Sigmoid colon (tissue), 3 donors: ENCODE measurements around the gene MERTK.
"Not testable (repeated sequence)": the region's sequence is repeated elsewhere in the genome, so short reads cannot be mapped to it uniquely, and the experiment has no call there.

Source experiments
- CTCF ChIP-seq, 4 experiments: fragments of 450-650 bp in 3 of 4; fragments of 200-600 bp in 1 of 4; IDR thresholded peaks; one replicate each; pipeline ENCODE4 v1.5.1; 2016 to 2019; ENCODE audit warnings: antibody characterized with exemption in 4 of 4, mild to moderate bottlenecking in 3 of 4, moderate library complexity in 2 of 4
- POLR2A ChIP-seq, 2 donors: fragments of 450-650 bp; IDR thresholded peaks; one replicate each; pipeline ENCODE4 v1.6.1; 2016; ENCODE audit warnings: antibody characterized with exemption in 2 of 2, mild to moderate bottlenecking in 2 of 2, moderate library complexity in 2 of 2

- not testable (repeated sequence) for TF ChIP-seq CTCF, POLR2A (IDR thresholded peaks at IDR 0.05)
Measured at GRCh38 chr2:112041460-112041859, 143.1 kb downstream of the MERTK start.
